CD4-positive, alpha-beta memory T cell (primary cell): ENCODE results near the gene SMG1. TPM values are rescaled to one million over a fixed set of nuclear protein-coding genes. Genes with fewer than 3 reads are reported as not detected.
"Not testable (repeated sequence)": the region's sequence is repeated elsewhere in the genome, so short reads cannot be mapped to it uniquely, and the experiment has no call there.

Experiments
- CTCF ChIA-PET: fragments of 350-600 bp; sonication (Branson Sonifier 250); formaldehyde crosslinking; loops from one replicate; lab custom pipeline; 2021; ENCODE audit warnings: inconsistent platforms; ENCODE audit not compliant: partially characterized antibody; lab: Charles Lee
- POLR2A ChIA-PET: fragments of 350-600 bp; sonication (Branson Sonifier 250); formaldehyde crosslinking; loops from one replicate; lab custom pipeline; 2021; ENCODE audit not compliant: partially characterized antibody; lab: Charles Lee
- DNase-seq, 5 donors: peaks; one replicate each; pipeline versions ENCODE4 v3.0.0 to v3.0.0-alpha.2; 2020 to 2022; ENCODE audit warnings: mixed read lengths in 1 of 5
- H3K27ac ChIP-seq: one replicate; pipeline ENCODE4 v1.7.0; 2013; ENCODE audit warnings: low read depth, low read length
- H3K27me3 ChIP-seq: 2 replicates; pipeline ENCODE4 v1.7.0; 2013; ENCODE audit warnings: mild to moderate bottlenecking, low read length, moderate library complexity; ENCODE audit not compliant: insufficient read depth
- H3K36me3 ChIP-seq: 2 replicates; pipeline ENCODE4 v1.7.0; 2013; ENCODE audit warnings: mild to moderate bottlenecking, low read length, moderate library complexity; ENCODE audit not compliant: insufficient read depth
- H3K4me1 ChIP-seq: 2 replicates; pipeline ENCODE4 v1.7.0; 2013; ENCODE audit warnings: mild to moderate bottlenecking, low read length, moderate library complexity; ENCODE audit not compliant: insufficient read depth
- H3K4me3 ChIP-seq, 2 donors: one replicate each; pipeline ENCODE4 v1.7.0; 2013; ENCODE audit warnings: low read length in 2 of 2, mild to moderate bottlenecking in 1 of 2
- H3K9me3 ChIP-seq, 2 donors: one replicate each; pipeline ENCODE4 v1.7.0; 2013; ENCODE audit warnings: low read length in 2 of 2, control low read depth in 1 of 2; ENCODE audit not compliant: control insufficient read depth in 1 of 2
- H3K27ac Mint-ChIP-seq, 7 donors: one replicate each; pipeline ENCODE4 v1.8.0; 2020 to 2021; ENCODE audit warnings: mixed read lengths in 7 of 7, mild to moderate bottlenecking in 6 of 7, inconsistent platforms in 3 of 7, moderate library complexity in 3 of 7
- H3K27me3 Mint-ChIP-seq, 2 donors: one replicate each; pipeline ENCODE4 v1.8.0; 2020 to 2021; ENCODE audit warnings: mixed read lengths in 2 of 2
- H3K36me3 Mint-ChIP-seq, 2 donors: one replicate each; pipeline ENCODE4 v1.8.0; 2020 to 2021; ENCODE audit warnings: mixed read lengths in 2 of 2, inconsistent platforms in 1 of 2, mild to moderate bottlenecking in 1 of 2
- H3K4me1 Mint-ChIP-seq, 4 donors: one replicate each; pipeline ENCODE4 v1.8.0; 2020 to 2021; ENCODE audit warnings: mixed read lengths in 4 of 4, mild to moderate bottlenecking in 1 of 4
- H3K4me3 Mint-ChIP-seq, 8 donors: one replicate each; pipeline ENCODE4 v1.8.0; 2020 to 2021; ENCODE audit warnings: mixed read lengths in 8 of 8, mild to moderate bottlenecking in 7 of 8, moderate library complexity in 6 of 8, inconsistent platforms in 3 of 8
- H3K9me3 Mint-ChIP-seq, 8 donors: one replicate each; pipeline ENCODE4 v1.8.0; 2020 to 2021; ENCODE audit warnings: mixed read lengths in 8 of 8, mild to moderate bottlenecking in 5 of 8, inconsistent platforms in 3 of 8, moderate library complexity in 1 of 8
- intact Hi-C: fragments of 100-400 bp; cut with micrococcal nuclease; formaldehyde crosslinking; loops from one replicate; pipeline ENCODE4 v1.15.1; 2023
- polyA plus RNA-seq, 2 donors: library from polyadenylated mRNA; unstranded; fragments of 300-500 nt; fragmentation: Illumina TruSeq; gene quantifications; one replicate each; pipeline ENCODE4 v1.2.3, GENCODE V29; 2021
- total RNA-seq, 2 experiments: library from RNA; stranded (reverse); gene quantifications; one replicate each; pipeline ENCODE4 v1.2.3, GENCODE V29; 2021

The SMG1 gene
- total and polyA plus RNA-seq, 4 experiments from 2014 or later, result 5.4 to 177 (median 94.5) TPM

DNA sequence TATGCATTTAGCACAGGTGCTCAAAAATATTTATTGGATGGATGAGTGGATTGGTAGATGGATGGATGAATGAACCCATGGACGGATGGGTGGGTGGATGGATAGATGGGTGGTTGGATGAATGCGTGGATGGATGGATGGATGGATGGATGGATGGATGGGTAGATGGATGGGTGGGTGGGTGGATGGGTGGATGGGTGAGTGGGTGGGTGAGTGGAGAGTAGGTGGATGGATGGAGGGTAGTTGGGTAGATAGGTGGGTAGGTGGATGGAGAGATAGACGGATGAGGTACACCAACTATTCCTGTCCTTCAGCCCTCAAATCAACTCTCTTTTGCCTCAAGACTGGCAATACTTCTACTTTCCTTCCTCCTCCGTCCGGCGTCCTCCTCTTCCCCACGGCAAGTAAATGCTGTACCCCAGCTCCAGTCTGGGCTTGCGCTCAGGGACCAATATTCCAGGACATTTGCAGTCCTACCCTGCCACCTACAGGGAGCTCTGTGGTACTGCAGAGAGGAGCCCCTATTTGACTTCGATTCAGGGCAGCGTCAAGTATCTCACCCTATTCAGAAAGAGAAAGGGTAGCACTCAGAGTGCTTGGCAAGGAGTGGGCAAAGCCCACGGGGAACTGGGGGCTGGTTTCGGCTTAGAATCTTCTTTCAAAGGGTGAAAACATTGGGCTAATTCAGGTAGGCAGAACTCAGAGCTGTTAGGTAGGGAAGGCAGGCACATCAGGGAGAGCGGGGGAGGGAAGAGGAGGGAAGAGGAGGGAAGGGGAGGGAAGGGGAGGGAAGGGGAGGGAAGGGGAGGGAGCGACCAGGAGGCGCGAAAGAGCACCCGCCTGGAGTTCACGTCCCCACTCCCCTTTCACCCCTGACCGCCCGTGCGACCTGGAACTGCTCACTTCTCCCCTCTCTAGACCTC, 166.3 kb downstream of the SMG1 start:
- H3K27ac ChIP-seq, CTCF ChIA-PET, H3K9me3 ChIP-seq, POLR2A ChIA-PET, H3K4me1 ChIP-seq, H3K36me3 Mint-ChIP-seq, H3K36me3 ChIP-seq, intact Hi-C loops, H3K4me3 ChIP-seq, H3K27me3 ChIP-seq, H3K27me3 Mint-ChIP-seq, H3K9me3 Mint-ChIP-seq: not testable (repeated sequence)
- Mint-ChIP-seq H3K4me1 (peaks cover 11 to 22% (median 18%) of the 10 kb centered on the region in 4 donors), H3K4me3 (peak overlapping the region in 2 of 8 donors; percentile 31 to 50), H3K27ac (peak overlapping the region in 2 of 7 donors; percentile 21 to 64)
- peak; percentile 58 to 72 (median 64) for DNase-seq

DNA sequence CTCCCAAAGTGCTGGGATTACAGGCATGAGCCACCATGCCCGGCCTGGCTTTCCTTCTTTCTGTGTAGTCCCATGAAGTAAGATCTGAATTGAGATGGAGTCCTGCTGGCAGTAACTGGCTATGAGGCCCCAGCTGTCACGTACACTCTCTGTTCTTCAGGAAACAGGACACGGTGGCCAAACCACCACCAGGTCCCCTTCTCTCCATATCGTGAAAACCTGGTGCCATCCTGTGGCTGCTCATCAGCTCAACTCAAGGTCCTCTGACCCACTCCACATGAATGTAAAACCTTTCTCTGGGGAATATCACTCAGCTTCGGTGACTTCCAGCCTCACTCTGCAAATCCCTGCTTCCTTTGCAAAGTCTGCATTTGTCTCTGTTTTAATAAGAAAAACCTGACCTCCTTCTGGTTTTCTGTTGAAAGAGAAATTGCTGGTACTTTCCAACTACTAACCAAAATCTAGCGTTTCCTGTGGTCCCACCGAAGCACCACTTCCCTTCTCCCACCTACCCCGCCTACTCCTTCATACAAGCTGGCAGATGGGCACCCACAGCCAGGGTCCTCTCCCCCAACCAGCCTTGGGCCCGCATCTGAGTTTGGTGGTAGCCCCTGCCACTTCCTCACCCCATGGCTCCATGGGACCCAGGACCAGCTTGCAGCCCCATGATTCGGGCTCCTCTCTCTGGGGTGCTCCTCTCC, 168.1 kb downstream of the SMG1 start:
- Mint-ChIP-seq H3K4me1 (peaks cover 11 to 22% (median 17%) of the 10 kb centered on the region in 4 donors), H3K27ac (peak overlapping the region in 4 of 7 donors; percentile 10 to 72 (median 40))
- intact Hi-C loops, DNase-seq, H3K36me3 ChIP-seq, H3K27me3 ChIP-seq, H3K4me3 Mint-ChIP-seq, H3K36me3 Mint-ChIP-seq, H3K27me3 Mint-ChIP-seq, H3K4me1 ChIP-seq, H3K4me3 ChIP-seq, H3K9me3 ChIP-seq, H3K27ac ChIP-seq, H3K9me3 Mint-ChIP-seq, POLR2A ChIA-PET: not testable (repeated sequence)
- CTCF ChIA-PET, result interaction anchor here (0.6 kb wide), 1 partner anchor 836 kb away, joined by 4 read pairs; no protein-coding TSS in a partner anchor

DNA sequence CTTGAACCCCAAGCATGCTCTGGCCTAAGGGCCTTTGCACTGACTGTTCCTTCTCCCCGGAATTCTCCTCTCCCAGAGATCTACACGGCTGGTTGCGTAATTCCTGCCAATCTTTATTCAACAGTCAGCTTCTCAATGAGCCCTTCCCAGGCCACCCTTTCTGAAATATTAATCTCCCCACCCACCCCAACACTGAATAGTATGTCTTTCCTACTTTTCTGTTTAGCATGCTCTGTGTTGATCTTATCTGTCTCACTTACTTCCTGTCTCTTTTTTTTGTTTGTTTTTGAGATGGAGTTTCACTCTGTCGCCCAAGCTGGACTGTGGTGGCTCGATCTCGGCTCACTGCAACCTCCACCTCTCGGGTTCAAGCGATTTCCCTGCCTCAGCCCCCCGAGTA, 169.6 kb downstream of the SMG1 start:
- H3K9me3 Mint-ChIP-seq, H3K36me3 Mint-ChIP-seq, H3K4me3 ChIP-seq, POLR2A ChIA-PET, intact Hi-C loops, H3K27me3 Mint-ChIP-seq, H3K27ac ChIP-seq, H3K9me3 ChIP-seq, H3K4me1 ChIP-seq, CTCF ChIA-PET, H3K27me3 ChIP-seq, H3K36me3 ChIP-seq: not testable (repeated sequence)
- Mint-ChIP-seq H3K27ac (peak overlapping the region; percentile 11 to 93 (median 70)), H3K4me1 (peaks cover 11 to 22% (median 17%) of the 10 kb centered on the region in 4 donors), H3K4me3 (peak overlapping the region; percentile 35 to 82 (median 74))
- DNase-seq, result peak in 3 of 5 donors; percentile 15 to 23 (median 17)

Other genes with a start within 250 kb of the SMG1 start
- 1,000 to 10,000 TPM; 3,088 to 3,151 TPM for gene RPS15A, start 136.1 kb downstream of the SMG1 start, total RNA-seq
- gene RPS15A, start 136.1 kb downstream of the SMG1 start, polyA plus RNA-seq, result 1,000 to 10,000 TPM; 2,383 to 3,794 TPM
- 100 to 1,000 TPM; 105 to 106 TPM for gene ARL6IP1, start 124.9 kb downstream of the SMG1 start, total RNA-seq
- 100 to 1,000 TPM; 188 to 306 TPM for gene ARL6IP1, start 124.9 kb downstream of the SMG1 start, polyA plus RNA-seq
- not detected for gene TMC7, start 57.5 kb upstream of the SMG1 start, total RNA-seq
- not detected for gene TMC7, start 57.5 kb upstream of the SMG1 start, polyA plus RNA-seq
- gene COQ7, start 141.2 kb upstream of the SMG1 start, total RNA-seq, result 10 to 100 TPM; 16.2 to 19.2 TPM
- 10 to 100 TPM; 12.8 to 17.8 TPM for gene COQ7, start 141.2 kb upstream of the SMG1 start, polyA plus RNA-seq
- gene ITPRIPL2, start 187.6 kb upstream of the SMG1 start, total RNA-seq, result 1 to 10 TPM; 1.4 to 2.2 TPM
- under 1 TPM; 0.34 to 0.47 TPM for gene ITPRIPL2, start 187.6 kb upstream of the SMG1 start, polyA plus RNA-seq
- gene SYT17, start 241.8 kb upstream of the SMG1 start, total RNA-seq, result not detected
- gene SYT17, start 241.8 kb upstream of the SMG1 start, polyA plus RNA-seq, result not detected